ENCODE data around the gene INHBA.

The INHBA gene

DNA sequence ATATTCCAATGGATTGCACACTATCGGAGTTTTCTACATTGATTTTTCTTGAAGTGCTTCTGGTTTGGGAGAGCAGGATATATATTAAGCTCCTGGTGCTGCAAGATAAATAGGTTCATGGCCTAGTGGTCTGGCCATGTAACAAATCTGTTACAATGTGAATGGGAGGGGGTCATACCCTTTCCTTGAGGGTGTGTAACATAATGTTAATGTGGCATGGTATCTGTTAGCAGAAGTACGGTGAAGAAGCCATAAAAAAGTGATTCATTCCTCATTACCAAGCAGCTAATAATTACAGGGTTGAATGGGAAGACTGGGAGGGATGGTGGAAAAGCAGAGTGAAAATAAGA is 61.2 kb downstream of the INHBA start:
- DNase-seq (ENCODE audit: insufficient read length, low spot score) (no peak), FAIRE-seq (no peak)
- TF ChIP-seq, protein P1, sequence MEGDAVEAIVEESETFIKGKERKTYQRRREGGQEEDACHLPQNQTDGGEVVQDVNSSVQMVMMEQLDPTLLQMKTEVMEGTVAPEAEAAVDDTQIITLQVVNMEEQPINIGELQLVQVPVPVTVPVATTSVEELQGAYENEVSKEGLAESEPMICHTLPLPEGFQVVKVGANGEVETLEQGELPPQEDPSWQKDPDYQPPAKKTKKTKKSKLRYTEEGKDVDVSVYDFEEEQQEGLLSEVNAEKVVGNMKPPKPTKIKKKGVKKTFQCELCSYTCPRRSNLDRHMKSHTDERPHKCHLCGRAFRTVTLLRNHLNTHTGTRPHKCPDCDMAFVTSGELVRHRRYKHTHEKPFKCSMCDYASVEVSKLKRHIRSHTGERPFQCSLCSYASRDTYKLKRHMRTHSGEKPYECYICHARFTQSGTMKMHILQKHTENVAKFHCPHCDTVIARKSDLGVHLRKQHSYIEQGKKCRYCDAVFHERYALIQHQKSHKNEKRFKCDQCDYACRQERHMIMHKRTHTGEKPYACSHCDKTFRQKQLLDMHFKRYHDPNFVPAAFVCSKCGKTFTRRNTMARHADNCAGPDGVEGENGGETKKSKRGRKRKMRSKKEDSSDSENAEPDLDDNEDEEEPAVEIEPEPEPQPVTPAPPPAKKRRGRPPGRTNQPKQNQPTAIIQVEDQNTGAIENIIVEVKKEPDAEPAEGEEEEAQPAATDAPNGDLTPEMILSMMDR (IDR thresholded peaks at IDR 0.05; ENCODE audit: insufficient read depth, missing control alignments), result no peak

DNA sequence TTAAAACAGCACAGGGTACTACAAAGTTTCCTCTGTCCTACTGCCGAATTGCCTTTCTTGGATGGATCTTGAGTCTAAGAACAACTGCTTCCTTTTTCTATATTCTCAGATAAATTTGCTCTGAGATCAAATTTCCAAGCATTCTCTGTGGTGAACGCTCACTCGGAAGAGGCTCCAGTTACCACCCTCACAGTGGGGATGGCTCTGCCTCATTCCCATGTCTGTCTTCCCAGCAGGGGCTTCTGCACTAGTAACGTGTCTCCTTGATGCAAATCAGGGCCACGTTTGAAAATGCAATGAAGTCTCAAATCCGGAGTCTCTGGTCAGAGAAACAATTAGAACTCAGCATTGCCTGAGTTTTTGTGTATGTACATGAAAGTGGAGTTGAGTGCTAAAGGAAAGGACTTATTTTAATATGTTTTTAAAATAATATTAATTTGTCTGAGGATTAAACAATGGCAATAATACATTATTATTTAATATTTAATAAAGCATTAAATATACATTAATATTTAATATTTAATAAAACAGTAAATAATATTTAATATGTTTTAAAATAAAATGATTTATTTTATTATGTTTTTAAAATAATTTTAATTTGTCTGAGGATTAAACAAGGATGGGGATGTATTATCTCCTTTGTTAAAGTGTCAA is 61.8 kb downstream of the INHBA start:
- DNase-seq (ENCODE audit: insufficient read length, low spot score) (no peak), FAIRE-seq (no peak)
- TF ChIP-seq, protein P1 (IDR thresholded peaks at IDR 0.05; ENCODE audit: insufficient read depth, missing control alignments), result no peak

DNA sequence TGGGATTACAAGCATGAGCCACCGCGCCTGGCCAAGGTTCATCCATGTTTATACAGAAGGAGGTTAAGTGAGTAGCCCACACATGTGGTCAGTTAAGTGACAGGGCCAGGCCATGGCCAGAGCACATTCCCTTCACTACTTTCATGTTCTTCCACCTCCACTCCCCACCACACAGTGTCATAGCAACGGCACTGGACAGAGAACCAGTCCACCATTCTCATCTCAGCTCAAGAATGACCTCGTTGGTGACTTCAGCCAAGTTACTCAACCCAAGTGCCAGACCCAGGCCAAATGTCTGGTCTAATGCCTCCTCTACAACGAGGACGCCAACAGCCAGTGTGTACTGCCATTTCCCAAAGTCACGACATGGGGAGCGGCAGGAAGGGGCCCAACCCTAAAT is 62.4 kb downstream of the INHBA start:
- TF ChIP-seq, protein P1 (IDR thresholded peaks at IDR 0.05; ENCODE audit: insufficient read depth, missing control alignments), result no peak
- DNase-seq (ENCODE audit: insufficient read length, low spot score) (no peak), FAIRE-seq (no peak)

DNA sequence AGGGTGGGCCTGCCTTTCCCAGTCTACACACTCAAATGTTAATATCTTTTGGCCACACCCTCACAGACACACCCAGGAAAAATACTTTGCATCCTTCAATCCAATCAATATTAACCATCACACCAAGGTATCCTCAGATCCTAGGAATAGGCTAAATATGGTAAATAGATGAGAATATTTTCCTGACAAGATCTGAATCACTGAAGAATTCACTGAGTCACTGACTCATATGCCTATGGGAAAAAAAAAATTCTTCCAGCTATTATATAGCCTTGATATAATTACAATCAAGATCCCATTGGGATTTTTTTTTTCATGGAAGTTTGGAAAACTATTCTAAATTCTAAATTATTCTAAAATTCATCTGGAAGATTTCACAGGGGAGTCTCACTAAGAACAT is 65.8 kb downstream of the INHBA start:
- no peak for FAIRE-seq
- TF ChIP-seq, protein P1 (IDR thresholded peaks at IDR 0.05; ENCODE audit: insufficient read depth, missing control alignments), result no peak

More for the DNA sequence above, 65.8 kb downstream of the INHBA start:
- no peak for DNase-seq (ENCODE audit: insufficient read length, low spot score)
